WERI-Rb-1 (cell line): ENCODE results near the gene TMEM79.

Experiments used
- DNase-seq: peaks from one replicate; pipeline ENCODE4 v3.0.0-alpha.2; 2020
- H3K27ac ChIP-seq: fragments of 250-450 bp; sonication (Bioruptor Pico); 2 replicates; pipeline ENCODE4 v1.5.1; 2020; ENCODE audit warnings: mild to moderate bottlenecking, moderate library complexity
- H3K27me3 ChIP-seq: fragments of 250-450 bp; sonication (Bioruptor Pico); 2 replicates; pipeline ENCODE4 v1.5.1; 2021; ENCODE audit warnings: mild to moderate bottlenecking, low read depth, moderate library complexity; ENCODE audit not compliant: insufficient read depth, severe bottlenecking
- H3K36me3 ChIP-seq: fragments of 250-450 bp; sonication (Bioruptor Pico); 2 replicates; pipeline ENCODE4 v1.5.1; 2020; ENCODE audit warnings: mild to moderate bottlenecking, moderate library complexity
- H3K4me3 ChIP-seq: 2 replicates; pipeline ENCODE4 v1.5.1; 2011; ENCODE audit warnings: low read depth, mild to moderate bottlenecking, control low read depth, low read length
- H3K9me3 ChIP-seq: fragments of 250-450 bp; sonication (Bioruptor Pico); 2 replicates; pipeline ENCODE4 v1.5.1; 2021; ENCODE audit warnings: mild to moderate bottlenecking, moderate library complexity; ENCODE audit not compliant: severe bottlenecking
- CTCF ChIP-seq: IDR thresholded peaks from 2 replicates; pipeline ENCODE4 v1.5.1; 2011; ENCODE audit warnings: low read depth, mild to moderate bottlenecking, control low read depth, inconsistent platforms, low read length

Gene TMEM79

GRCh38 chr1:156242738-156243137 lies 41.4 kb upstream of the TMEM79 start:
- peaks cover 11% of the 10 kb centered on the region for H3K27me3 ChIP-seq
- no peak overlapping the region for H3K27ac ChIP-seq
- no peak overlapping the region for H3K4me3 ChIP-seq
- peaks cover 34% of the 10 kb centered on the region for H3K36me3 ChIP-seq
- no peaks in the 10 kb centered on the region for H3K9me3 ChIP-seq
- DNase-seq, result no peak
- no peak for TF ChIP-seq CTCF

- H3K27me3 ChIP-seq, result peaks cover 11% of the 10 kb centered on the region
- TF ChIP-seq CTCF, result no peak
- no peak overlapping the region for H3K27ac ChIP-seq
- no peak overlapping the region for H3K4me3 ChIP-seq
- H3K36me3 ChIP-seq, result peaks cover 25% of the 10 kb centered on the region
- DNase-seq, result no peak
- no peaks in the 10 kb centered on the region for H3K9me3 ChIP-seq
Measured at GRCh38 chr1:156244126-156244525, 40.0 kb upstream of the TMEM79 start.

- H3K27me3 ChIP-seq, result peaks cover 11% of the 10 kb centered on the region
- TF ChIP-seq CTCF, result no peak
- H3K4me3 ChIP-seq, result no peak overlapping the region
- H3K27ac ChIP-seq, result no peak overlapping the region
- peaks cover 24% of the 10 kb centered on the region for H3K36me3 ChIP-seq
- DNase-seq, result no peak
- H3K9me3 ChIP-seq, result no peaks in the 10 kb centered on the region
Measured at GRCh38 chr1:156244712-156245111, 39.4 kb upstream of the TMEM79 start.

GRCh38 chr1:156245451-156246232 lies 38.5 kb upstream of the TMEM79 start:
- TF ChIP-seq CTCF, result no peak
- H3K27me3 ChIP-seq, result peaks cover 11% of the 10 kb centered on the region
- peaks cover 25% of the 10 kb centered on the region for H3K36me3 ChIP-seq
- H3K9me3 ChIP-seq, result no peaks in the 10 kb centered on the region
- peak overlapping the region; percentile 13; the same call in 1 of the 2 replicates for H3K27ac ChIP-seq
- peak; percentile 79 for DNase-seq
- H3K4me3 ChIP-seq, result peak overlapping the region; percentile 44

GRCh38 chr1:156246241-156246780 lies 37.8 kb upstream of the TMEM79 start:
- TF ChIP-seq CTCF, result 0 out of 2 replicates have a peak, but pooled peaks have one; percentile 1
- Histone ChIP-seq H3K27me3 (peaks cover 11% of the 10 kb centered on the region), H3K27ac (no peak overlapping the region), H3K4me3 (peak overlapping the region; percentile 44), H3K36me3 (peaks cover 29% of the 10 kb centered on the region), H3K9me3 (no peaks in the 10 kb centered on the region)
- DNase-seq, result no peak
